K562 (cell line): Measurements from ENCODE around the gene VWA5B1. TPM values are rescaled to one million over a fixed set of nuclear protein-coding genes. Genes with fewer than 3 reads are reported as not detected.

ENCODE experiments used
- ATAC-seq: fragments of 200-7000 bp; cut with Tn5 transposase; 3 replicates; pipeline ENCODE4 v1.9.1; 2020; ENCODE audit warnings: moderate library complexity
- BruUV-seq: library from RNA; stranded (reverse); fragments of 400-500 nt; replicated peaks from 2 replicates; lab custom pipeline; 2021; lab: Mats Ljungman, UMichigan
- CTCF ChIA-PET: fragments of 300-600 bp; formaldehyde crosslinking; extraction: SDS; loops from one replicate; lab custom pipeline; 2021; ENCODE audit warnings: low intra/inter-chr PET ratio; lab: Yijun Ruan, JAX
- POLR2A ChIA-PET: fragments of 300-600, 350-650 bp; sonication (Branson Sonifier 250); formaldehyde crosslinking; extraction: SDS; loops from one replicate; lab custom pipeline; 2021; ENCODE audit warnings: antibody characterized with exemption, inconsistent platforms; lab: Yijun Ruan, JAX
- DNase-seq, 4 experiments: peaks; one replicate each; pipeline versions ENCODE4 v3.0.0 to v3.0.0-alpha.2; 2011 to 2018; ENCODE audit warnings: low spot score in 3 of 4, mixed read lengths in 3 of 4; ENCODE audit errors: extremely low read depth in 1 of 4
- FAIRE-seq: peaks from 2 replicates; lab custom pipeline; 2011; peaks lifted over from hg19 to GRCh38; lab: Jason Lieb, UNC
- H2AFZ ChIP-seq: 2 replicates; pipeline ENCODE4 v1.6.0; 2011; ENCODE audit warnings: low read depth, low read length, control low read depth, inconsistent platforms
- H3K27ac ChIP-seq: fragments of 200-600 bp; 3 replicates; pipeline ENCODE4 v1.8.0; 2011; ENCODE audit warnings: low read depth, mild to moderate bottlenecking, control low read depth, inconsistent platforms, low read length, moderate library complexity, mixed read lengths; ENCODE audit errors: extremely low read depth
- H3K27me3 ChIP-seq, 2 experiments: fragments of 300-600 bp in 1 of 2; 2 replicates in 1 of 2; 3 replicates in 1 of 2; pipeline versions ENCODE4 v1.6.0 to v1.8.0; 2011; ENCODE audit warnings: inconsistent platforms in 2 of 2, low read length in 2 of 2, mild to moderate bottlenecking in 1 of 2, mixed read lengths in 1 of 2, moderate library complexity in 1 of 2; ENCODE audit not compliant: control insufficient read depth in 2 of 2, insufficient read depth in 2 of 2
- H3K36me3 ChIP-seq: fragments of 300-600 bp; 3 replicates; pipeline ENCODE4 v1.8.0; 2011; ENCODE audit warnings: mild to moderate bottlenecking, low read length, inconsistent platforms; ENCODE audit not compliant: control insufficient read depth, insufficient read depth
- H3K4me1 ChIP-seq, 2 experiments: fragments of 200-600 bp in 1 of 2; replicated peaks in 1 of 2; 2 replicates in 1 of 2; 3 replicates in 1 of 2; pipeline versions ENCODE4 v1.5.1 to v1.8.0; 2011; ENCODE audit warnings: inconsistent platforms in 2 of 2, low read length in 2 of 2, mild to moderate bottlenecking in 1 of 2, mixed read lengths in 1 of 2, moderate library complexity in 1 of 2; ENCODE audit not compliant: control insufficient read depth in 2 of 2, insufficient read depth in 2 of 2
- H3K4me2 ChIP-seq: 2 replicates; pipeline ENCODE4 v1.6.1; 2011; ENCODE audit warnings: low read length, control low read depth, inconsistent platforms, mixed read lengths; ENCODE audit not compliant: insufficient read depth
- H3K4me3 ChIP-seq: fragments of 200-600 bp; sonication (generic), shearing (Covaris generic); 2 replicates; pipeline ENCODE4 v1.5.1; 2016; ENCODE audit warnings: control low read depth, inconsistent platforms
- H3K79me2 ChIP-seq: fragments of 200-600 bp; 3 replicates; pipeline ENCODE4 v1.8.0; 2011; ENCODE audit warnings: low read length, inconsistent platforms; ENCODE audit not compliant: control insufficient read depth, insufficient read depth
- H3K9ac ChIP-seq, 2 experiments: 2 replicates each; pipeline versions ENCODE4 v1.6.0 to v1.6.1; 2011; ENCODE audit warnings: low read depth in 2 of 2, low read length in 2 of 2, control low read depth in 1 of 2, inconsistent platforms in 1 of 2, mild to moderate bottlenecking in 1 of 2, mixed read lengths in 1 of 2; ENCODE audit not compliant: insufficient read depth in 1 of 2
- H3K9me1 ChIP-seq: one replicate; pipeline ENCODE4 v1.6.0; 2011; ENCODE audit warnings: inconsistent platforms, mild to moderate bottlenecking, low read length, moderate library complexity; ENCODE audit not compliant: control insufficient read depth, insufficient read depth
- H3K9me3 ChIP-seq: replicated peaks from 2 replicates; pipeline ENCODE4 v1.5.1; 2011; ENCODE audit warnings: low read depth, low read length, inconsistent platforms; ENCODE audit not compliant: control insufficient read depth, insufficient read depth
- H4K20me1 ChIP-seq: replicated peaks from 2 replicates; pipeline ENCODE4 v1.6.1; 2011; ENCODE audit warnings: low read length, inconsistent platforms, mixed read lengths; ENCODE audit not compliant: control insufficient read depth, insufficient read depth
- CREBBP ChIP-seq: IDR thresholded peaks from one replicate; pipeline ENCODE4 v1.6.1; 2012; ENCODE audit warnings: low read depth, mild to moderate bottlenecking, control low read depth, inconsistent platforms, low read length
- HDGF ChIP-seq: fragments of 450-650 bp; IDR thresholded peaks from 2 replicates; pipeline ENCODE4 v1.6.1; 2016
- IFI16 ChIP-seq: fragments of 250-450 bp; sonication (Bioruptor Pico); IDR thresholded peaks from 2 replicates; pipeline ENCODE4 v2.1.2; 2022; ENCODE audit warnings: mild to moderate bottlenecking, inconsistent platforms
- LEF1 ChIP-seq: fragments of 450-650 bp; IDR thresholded peaks from 2 replicates; pipeline ENCODE4 v1.6.1; 2016; ENCODE audit warnings: mild to moderate bottlenecking
- MECOM ChIP-seq: fragments of 250-450 bp; sonication (Bioruptor Pico); IDR thresholded peaks from 2 replicates; pipeline ENCODE4 v1.8.0; 2022; ENCODE audit warnings: inconsistent platforms
- NFXL1 ChIP-seq: fragments of 450-650 bp; formaldehyde crosslinking; IDR thresholded peaks from 2 replicates; pipeline ENCODE4 v1.4.0; 2021; ENCODE audit warnings: mild to moderate bottlenecking
- POLR2AphosphoS2 ChIP-seq: IDR thresholded peaks from 2 replicates; pipeline ENCODE4 v1.6.1; 2012; ENCODE audit warnings: low read length, improper control_type of control experiment
- ZHX1 ChIP-seq: fragments of 150-350 bp; conservative IDR thresholded peaks from 2 replicates; pipeline ENCODE4 v1.6.1; 2014; ENCODE audit warnings: low read length
- ZKSCAN3 ChIP-seq: fragments of 250-450 bp; sonication (Bioruptor Pico); IDR thresholded peaks from 2 replicates; pipeline ENCODE4 v1.4.0; 2020
- ZNF24 ChIP-seq: fragments of 450-650 bp; IDR thresholded peaks from 2 replicates; pipeline ENCODE4 v1.6.1; 2016
- ZNF318 ChIP-seq, 2 experiments: fragments of 450-650 bp; IDR thresholded peaks; 2 replicates each; pipeline ENCODE4 v1.6.1; 2016; ENCODE audit warnings: mild to moderate bottlenecking in 2 of 2, borderline replicate concordance in 1 of 2, low read depth in 1 of 2, moderate library complexity in 1 of 2
- ZZZ3 ChIP-seq: fragments of 450-650 bp; IDR thresholded peaks from 2 replicates; pipeline ENCODE4 v1.6.1; 2016; ENCODE audit warnings: antibody characterized with exemption, mild to moderate bottlenecking, moderate library complexity
- WGBS: fragments of 100-300 bp; shearing (Covaris generic); methylation state at CpG from one replicate; pipeline ENCODE4 v1.1.6; 2016; ENCODE audit warnings: low coverage, mixed read lengths; ENCODE audit not compliant: insufficient coverage; ENCODE audit errors: missing lambda C conversion rate; 5-methylcytosine and 5-hydroxymethylcytosine counted together
- in situ Hi-C: fragments of 300-500 bp; cut with MboI; formaldehyde crosslinking; loops from 4 replicates; pipeline ENCODE4 v1.15.0; 2018; ENCODE audit warnings: inconsistent platforms, mixed read lengths
- intact Hi-C: fragments of 100-400 bp; cut with micrococcal nuclease; formaldehyde crosslinking; loops from 2 replicates; pipeline ENCODE4 v1.14.2; 2022
- polyA plus RNA-seq, 8 experiments: library from polyadenylated mRNA; depleted of rRNA in 4 of 8; stranded (reverse) in 5 of 8; unstranded in 3 of 8; fragments of >200 nt; fragmentation: Nextera tagmentation in 2 of 8; fragmentation: Illumina TruSeq in 1 of 8; extraction: Ambion mirVana in 2 of 8; extraction: Trizol in 1 of 8; gene quantifications; 2 replicates each; pipeline versions ENCODE4 v1.2.1 to v1.2.3, GENCODE V29; 2011 to 2014; ENCODE audit warnings: inconsistent platforms in 1 of 8, missing spikeins in 1 of 8
- total RNA-seq, 7 experiments: library from RNA; depleted of rRNA in 6 of 7; stranded (reverse); fragments of >200 nt in 6 of 7; fragmentation: Illumina TruSeq in 2 of 7; extraction: Trizol in 2 of 7; gene quantifications; 2 replicates each; pipeline versions ENCODE4 v1.2.1 to v1.2.3, GENCODE V29; 2011 to 2021; ENCODE audit warnings: low replicate concordance in 1 of 7

Gene VWA5B1
- total and polyA plus RNA-seq, 9 of the 15 experiments (the other 6 are each of a cell fraction or from before 2014, with no cell fraction given) = not detected

GRCh38 chr1:20357796-20358195 is 67.1 kb downstream of the VWA5B1 start:
- H3K9me1 ChIP-seq = peaks cover 3% of the 10 kb centered on the region
- H4K20me1 ChIP-seq = peaks cover 17% of the 10 kb centered on the region
- WGBS = 0% methylated on average over 8 of the region's 8 CpGs
- no peaks in the 10 kb centered on the region for H3K9me3 ChIP-seq
- no peaks in the 10 kb centered on the region for H3K79me2 ChIP-seq
- H3K27me3 ChIP-seq = peaks cover 37 to 89% of the 10 kb centered on the region in 2 experiments
- BruUV-seq = no TSS peak
- H3K4me2 ChIP-seq = no peak overlapping the region
- DNase-seq (no peak), ATAC-seq (no peak), FAIRE-seq (no peak)
- ChIA-PET CTCF (no interaction called here), POLR2A (no interaction called here)
- H3K27ac ChIP-seq = no peak overlapping the region
- TF ChIP-seq ZHX1 (no peak), ZNF24 (no peak), HDGF (no peak), ZZZ3 (no peak), POLR2AphosphoS2 (no peak), MECOM (CRISPR knock-in tag) (no peak), CREBBP (no peak), LEF1 (no peak), ZNF318 (IDR thresholded peaks at IDR 0.05; ENCODE audit: borderline replicate concordance in 1 of 2, low read depth in 1 of 2) (no peak), NFXL1 (CRISPR knock-in tag) (no peak), ZKSCAN3 (CRISPR knock-in tag) (no peak), IFI16 (CRISPR knock-in tag) (no peak)
- in situ Hi-C loops = no loop called here
- H3K4me3 ChIP-seq = no peak overlapping the region
- H3K4me1 ChIP-seq = no peaks in the 10 kb centered on the region
- intact Hi-C loops = no loop called here
- H3K9ac ChIP-seq = no peak overlapping the region
- H3K36me3 ChIP-seq = no peaks in the 10 kb centered on the region
- H2AFZ ChIP-seq = no peak overlapping the region
